ENCODE data around the gene MANSC4. TPM values are rescaled to one million over a fixed set of nuclear protein-coding genes. Genes with fewer than 3 reads are reported as not detected.

The MANSC4 gene
- total and polyA plus RNA-seq, 9 of the 15 experiments (the other 6 are each of a cell fraction or from before 2014, with no cell fraction given), result not detected

- TF ChIP-seq MITF (IDR thresholded peaks at IDR 0.05) (no peak), ZC3H4 (CRISPR knock-in tag; IDR thresholded peaks at IDR 0.05; ENCODE audit: borderline replicate concordance) (no peak), CGGBP1 (CRISPR knock-in tag; IDR thresholded peaks at IDR 0.05) (no peak), CAMTA2 (CRISPR knock-in tag; conservative IDR thresholded peaks at IDR 0.05) (no peak), NEUROD1 (IDR thresholded peaks at IDR 0.05; ENCODE audit: borderline replicate concordance, low read depth, low read length, partially characterized antibody) (no peak), IFI16 (CRISPR knock-in tag; IDR thresholded peaks at IDR 0.05) (no peak), SRSF3 (IDR thresholded peaks at IDR 0.05; ENCODE audit: insufficient read depth, low read length) (no peak), ETS1 (conservative IDR thresholded peaks at IDR 0.05; ENCODE audit: control insufficient read depth, low read depth, low read length) (0 out of 2 replicates have a peak, but pooled peaks have one; percentile 15), ASH1L (IDR thresholded peaks at IDR 0.05; ENCODE audit: borderline replicate concordance, low read depth, partially characterized antibody) (no peak)
- TF ChIP-seq, protein P1, sequence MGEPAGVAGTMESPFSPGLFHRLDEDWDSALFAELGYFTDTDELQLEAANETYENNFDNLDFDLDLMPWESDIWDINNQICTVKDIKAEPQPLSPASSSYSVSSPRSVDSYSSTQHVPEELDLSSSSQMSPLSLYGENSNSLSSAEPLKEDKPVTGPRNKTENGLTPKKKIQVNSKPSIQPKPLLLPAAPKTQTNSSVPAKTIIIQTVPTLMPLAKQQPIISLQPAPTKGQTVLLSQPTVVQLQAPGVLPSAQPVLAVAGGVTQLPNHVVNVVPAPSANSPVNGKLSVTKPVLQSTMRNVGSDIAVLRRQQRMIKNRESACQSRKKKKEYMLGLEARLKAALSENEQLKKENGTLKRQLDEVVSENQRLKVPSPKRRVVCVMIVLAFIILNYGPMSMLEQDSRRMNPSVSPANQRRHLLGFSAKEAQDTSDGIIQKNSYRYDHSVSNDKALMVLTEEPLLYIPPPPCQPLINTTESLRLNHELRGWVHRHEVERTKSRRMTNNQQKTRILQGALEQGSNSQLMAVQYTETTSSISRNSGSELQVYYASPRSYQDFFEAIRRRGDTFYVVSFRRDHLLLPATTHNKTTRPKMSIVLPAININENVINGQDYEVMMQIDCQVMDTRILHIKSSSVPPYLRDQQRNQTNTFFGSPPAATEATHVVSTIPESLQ (CRISPR knock-in tag; IDR thresholded peaks at IDR 0.05), result 0 out of 2 replicates have a peak, but pooled peaks have one; percentile 45
- TF ChIP-seq, protein P2, sequence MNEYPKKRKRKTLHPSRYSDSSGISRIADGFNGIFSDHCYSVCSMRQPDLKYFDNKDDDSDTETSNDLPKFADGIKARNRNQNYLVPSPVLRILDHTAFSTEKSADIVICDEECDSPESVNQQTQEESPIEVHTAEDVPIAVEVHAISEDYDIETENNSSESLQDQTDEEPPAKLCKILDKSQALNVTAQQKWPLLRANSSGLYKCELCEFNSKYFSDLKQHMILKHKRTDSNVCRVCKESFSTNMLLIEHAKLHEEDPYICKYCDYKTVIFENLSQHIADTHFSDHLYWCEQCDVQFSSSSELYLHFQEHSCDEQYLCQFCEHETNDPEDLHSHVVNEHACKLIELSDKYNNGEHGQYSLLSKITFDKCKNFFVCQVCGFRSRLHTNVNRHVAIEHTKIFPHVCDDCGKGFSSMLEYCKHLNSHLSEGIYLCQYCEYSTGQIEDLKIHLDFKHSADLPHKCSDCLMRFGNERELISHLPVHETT (CRISPR knock-in tag; conservative IDR thresholded peaks at IDR 0.05 in 1 of 2, IDR thresholded peaks at IDR 0.05 in 1 of 2), result peak in 1 of 2 experiments; percentile 86; a peak in 2 of 4 replicates
These were observed at the start of gene MANSC4, which contains the start of gene KLHL42 (continued) for GRCh38 chr12:27779920-27780611.

Measured in K562 (cell line).